ENCODE measurements around the gene CELF4.

GRCh38 chr18:37499913-37500312, 65.7 kb downstream of the CELF4 start:
- TF ChIP-seq, protein P1, sequence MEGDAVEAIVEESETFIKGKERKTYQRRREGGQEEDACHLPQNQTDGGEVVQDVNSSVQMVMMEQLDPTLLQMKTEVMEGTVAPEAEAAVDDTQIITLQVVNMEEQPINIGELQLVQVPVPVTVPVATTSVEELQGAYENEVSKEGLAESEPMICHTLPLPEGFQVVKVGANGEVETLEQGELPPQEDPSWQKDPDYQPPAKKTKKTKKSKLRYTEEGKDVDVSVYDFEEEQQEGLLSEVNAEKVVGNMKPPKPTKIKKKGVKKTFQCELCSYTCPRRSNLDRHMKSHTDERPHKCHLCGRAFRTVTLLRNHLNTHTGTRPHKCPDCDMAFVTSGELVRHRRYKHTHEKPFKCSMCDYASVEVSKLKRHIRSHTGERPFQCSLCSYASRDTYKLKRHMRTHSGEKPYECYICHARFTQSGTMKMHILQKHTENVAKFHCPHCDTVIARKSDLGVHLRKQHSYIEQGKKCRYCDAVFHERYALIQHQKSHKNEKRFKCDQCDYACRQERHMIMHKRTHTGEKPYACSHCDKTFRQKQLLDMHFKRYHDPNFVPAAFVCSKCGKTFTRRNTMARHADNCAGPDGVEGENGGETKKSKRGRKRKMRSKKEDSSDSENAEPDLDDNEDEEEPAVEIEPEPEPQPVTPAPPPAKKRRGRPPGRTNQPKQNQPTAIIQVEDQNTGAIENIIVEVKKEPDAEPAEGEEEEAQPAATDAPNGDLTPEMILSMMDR (IDR thresholded peaks at IDR 0.05) = no peak
- TF ChIP-seq POLR2A (IDR thresholded peaks at IDR 0.05) = no peak

All from body of pancreas (tissue), 4 donors.